ENCODE measurements around the gene C9orf57.

- TF ChIP-seq CTCF (IDR thresholded peaks at IDR 0.05) (no peak), POLR2A (IDR thresholded peaks at IDR 0.05) (no peak), POLR2AphosphoS5 (IDR thresholded peaks at IDR 0.05) (no peak), EP300 (IDR thresholded peaks at IDR 0.05) (no peak)
Observed at GRCh38 chr9:72037571-72037970, 22.8 kb downstream of the C9orf57 start.
